GM19099 (cell line): ENCODE measurements around the gene TMEM45B.

Experiments
- POLR2A ChIP-seq: IDR thresholded peaks from 3 replicates; pipeline ENCODE4 v1.6.1; 2011; ENCODE audit warnings: low read depth; ENCODE audit not compliant: insufficient read length; ENCODE audit errors: extremely low read depth

The TMEM45B gene

DNA sequence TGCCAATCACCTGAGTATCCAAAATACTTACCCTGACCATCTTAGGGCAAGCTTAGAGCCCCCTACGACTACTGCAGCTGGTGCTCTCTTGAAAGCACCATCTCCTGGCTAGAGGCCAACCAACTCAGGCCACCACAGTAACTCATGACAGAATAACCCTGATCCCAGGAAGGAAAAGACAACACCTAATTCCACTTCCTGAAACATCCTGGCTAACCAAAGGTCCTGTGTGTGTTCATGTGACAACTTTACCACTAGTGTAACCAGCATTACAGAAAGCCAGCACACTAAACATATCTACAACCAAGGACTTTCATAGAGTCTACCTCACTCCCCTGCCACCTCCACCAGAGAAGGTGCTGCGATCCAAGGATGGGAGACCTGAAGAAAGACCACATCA lies 17.4 kb upstream of the TMEM45B start:
- no peak for TF ChIP-seq POLR2A

DNA sequence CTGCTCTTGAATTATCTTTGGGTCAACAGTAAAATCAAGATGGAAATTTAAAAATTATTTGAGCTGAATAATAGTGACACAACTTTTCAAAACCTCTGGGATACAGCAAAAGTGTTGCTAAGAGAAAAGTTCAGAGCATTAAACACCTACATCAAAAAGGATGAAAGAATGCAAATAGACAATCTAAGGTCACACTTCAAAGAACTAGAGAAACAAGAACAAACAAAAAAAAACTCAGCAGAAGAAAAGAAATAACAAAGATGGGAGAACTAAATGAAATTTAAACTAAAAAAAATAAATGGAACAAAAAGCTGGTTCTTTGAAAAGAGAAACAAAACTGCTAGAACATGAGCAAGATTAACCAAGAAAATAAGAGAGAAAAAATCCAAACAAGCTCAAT lies 15.0 kb upstream of the TMEM45B start:
- TF ChIP-seq POLR2A, result no peak

DNA sequence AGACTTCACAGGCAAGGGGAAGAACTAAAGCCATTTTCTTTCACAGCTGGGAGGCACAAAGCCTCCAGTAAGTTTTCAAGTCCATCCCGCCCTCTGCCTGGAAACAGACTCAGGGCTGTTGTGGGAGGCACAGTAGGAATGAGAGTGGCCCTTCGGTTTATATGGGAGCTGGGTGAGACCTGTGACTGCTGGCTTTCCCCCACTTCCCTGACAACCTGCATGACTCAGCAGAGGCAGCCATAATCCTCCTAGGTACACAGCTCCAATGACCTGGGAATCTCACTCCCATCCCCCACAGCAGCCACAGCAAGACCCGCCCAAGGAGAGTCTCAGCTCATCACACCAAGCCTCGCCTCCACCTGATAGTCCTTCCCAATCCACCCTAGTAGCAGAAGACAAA lies 12.1 kb upstream of the TMEM45B start:
- TF ChIP-seq POLR2A, result no peak

DNA sequence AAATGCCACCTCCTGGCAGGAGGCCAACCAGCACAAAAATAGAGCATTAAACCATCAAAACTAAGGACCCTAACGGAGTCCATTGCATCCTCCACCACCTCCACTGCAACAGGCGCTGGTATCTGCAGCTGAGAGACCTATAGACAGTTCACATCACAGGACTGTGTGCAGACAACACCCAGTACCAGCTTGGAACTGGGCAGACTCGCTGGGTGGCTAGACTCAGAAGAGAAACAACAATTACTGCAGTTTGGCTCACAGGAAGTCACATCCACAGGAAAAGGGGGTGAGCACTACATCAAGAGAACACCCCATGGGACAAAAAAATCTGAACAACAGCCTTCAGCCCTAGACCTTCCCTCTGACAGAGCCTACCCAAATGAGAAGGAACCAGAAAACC lies 11.6 kb upstream of the TMEM45B start:
- TF ChIP-seq POLR2A, result no peak

- no peak for TF ChIP-seq POLR2A
Observed at GRCh38 chr11:129813231-129813791, 2.3 kb upstream of the TMEM45B start.

GRCh38 chr11:129814244-129815014 lies 1.2 kb upstream of the TMEM45B start:
- no peak for TF ChIP-seq POLR2A

DNA sequence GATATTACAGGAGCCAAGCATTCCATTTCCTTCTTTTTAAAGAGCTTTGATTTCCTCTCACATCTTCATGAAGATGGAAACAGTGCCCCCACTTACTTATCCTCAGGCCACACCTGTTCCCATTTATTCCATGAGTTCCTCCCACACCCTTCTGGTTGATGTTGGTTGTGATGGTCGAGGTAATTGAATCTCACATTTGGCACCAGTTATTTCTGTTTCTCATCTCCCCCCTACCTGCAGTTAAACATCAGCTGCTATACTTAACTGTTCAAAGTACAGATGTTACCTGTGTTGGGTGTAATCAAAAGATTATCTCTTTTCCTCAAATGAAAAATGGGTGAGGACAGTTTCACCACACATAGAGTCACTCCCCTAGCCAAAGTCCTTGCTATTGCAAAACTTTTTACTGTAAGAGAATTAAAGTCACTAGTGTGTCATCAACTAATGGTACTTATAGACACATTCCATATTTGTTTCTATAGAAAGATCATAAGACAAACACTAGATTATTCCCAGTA lies 1.9 kb downstream of the TMEM45B start:
- TF ChIP-seq POLR2A, result no peak

DNA sequence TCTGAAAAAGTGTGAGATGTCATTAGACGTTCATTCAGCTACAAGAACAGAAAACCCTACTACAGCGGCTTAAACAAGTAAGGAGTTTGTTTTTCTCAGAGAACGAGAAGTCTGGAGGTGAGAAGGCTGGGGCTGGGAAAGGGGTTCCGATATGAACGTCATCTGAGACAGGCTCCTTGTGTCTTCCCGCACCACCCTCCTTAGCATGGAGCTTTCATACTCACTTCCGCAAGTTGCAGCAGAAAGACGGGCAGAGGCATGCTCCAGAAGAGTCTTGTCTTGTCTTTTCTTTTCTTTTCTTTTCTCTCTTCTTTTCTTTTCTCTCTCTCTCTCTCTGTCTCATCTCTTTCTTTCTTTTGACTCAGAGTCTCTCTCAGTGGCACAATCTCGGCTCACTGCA lies 3.6 kb downstream of the TMEM45B start:
- TF ChIP-seq POLR2A, result no peak

DNA sequence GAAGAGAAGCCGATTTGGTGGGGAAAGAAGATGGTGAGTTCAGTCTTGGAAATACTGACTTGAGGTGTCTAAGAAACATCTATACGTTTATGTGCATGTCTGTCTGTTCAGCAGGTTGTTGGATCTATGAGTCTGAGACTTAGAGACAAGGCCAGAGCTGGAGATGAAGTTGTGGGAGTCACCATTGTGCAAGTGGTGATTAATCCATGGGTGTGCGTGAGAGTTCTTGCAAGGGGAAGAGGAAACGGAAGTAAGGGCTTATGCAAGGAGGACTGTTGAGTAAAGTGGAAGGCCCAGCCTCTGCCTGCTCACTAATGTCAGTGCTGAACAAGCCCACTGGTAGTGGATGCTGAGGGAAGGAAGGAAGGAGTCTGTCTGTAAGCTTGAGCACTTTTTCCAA lies 9.7 kb downstream of the TMEM45B start:
- TF ChIP-seq POLR2A, result no peak

GRCh38 chr11:129828301-129828836 lies 12.7 kb downstream of the TMEM45B start:
- no peak for TF ChIP-seq POLR2A

- TF ChIP-seq POLR2A, result no peak
Observed at GRCh38 chr11:129836979-129837378, 21.3 kb downstream of the TMEM45B start.

DNA sequence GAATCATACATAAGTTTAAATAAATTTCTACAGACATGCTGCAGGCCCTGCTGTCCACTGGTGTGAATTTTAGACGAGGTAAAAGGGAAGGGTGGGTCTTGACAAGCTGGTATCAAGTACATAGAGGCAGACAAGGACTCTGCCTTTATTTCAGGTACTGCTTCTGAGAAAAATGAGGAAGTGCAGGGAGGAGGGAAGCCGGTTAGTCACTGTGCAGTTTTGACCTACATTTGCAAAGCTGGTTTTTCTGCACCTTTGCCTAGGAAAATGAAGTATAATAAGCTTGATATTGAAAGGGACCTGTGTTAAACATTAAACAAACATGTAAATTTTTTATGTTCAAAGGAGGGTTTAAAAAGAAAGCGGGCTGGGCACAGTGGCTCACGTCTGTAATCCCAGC lies 24.6 kb downstream of the TMEM45B start:
- no peak for TF ChIP-seq POLR2A

GRCh38 chr11:129842138-129842537 lies 26.5 kb downstream of the TMEM45B start:
- no peak for TF ChIP-seq POLR2A

- no peak for TF ChIP-seq POLR2A
Observed at GRCh38 chr11:129846508-129847335, 31.1 kb downstream of the TMEM45B start.

DNA sequence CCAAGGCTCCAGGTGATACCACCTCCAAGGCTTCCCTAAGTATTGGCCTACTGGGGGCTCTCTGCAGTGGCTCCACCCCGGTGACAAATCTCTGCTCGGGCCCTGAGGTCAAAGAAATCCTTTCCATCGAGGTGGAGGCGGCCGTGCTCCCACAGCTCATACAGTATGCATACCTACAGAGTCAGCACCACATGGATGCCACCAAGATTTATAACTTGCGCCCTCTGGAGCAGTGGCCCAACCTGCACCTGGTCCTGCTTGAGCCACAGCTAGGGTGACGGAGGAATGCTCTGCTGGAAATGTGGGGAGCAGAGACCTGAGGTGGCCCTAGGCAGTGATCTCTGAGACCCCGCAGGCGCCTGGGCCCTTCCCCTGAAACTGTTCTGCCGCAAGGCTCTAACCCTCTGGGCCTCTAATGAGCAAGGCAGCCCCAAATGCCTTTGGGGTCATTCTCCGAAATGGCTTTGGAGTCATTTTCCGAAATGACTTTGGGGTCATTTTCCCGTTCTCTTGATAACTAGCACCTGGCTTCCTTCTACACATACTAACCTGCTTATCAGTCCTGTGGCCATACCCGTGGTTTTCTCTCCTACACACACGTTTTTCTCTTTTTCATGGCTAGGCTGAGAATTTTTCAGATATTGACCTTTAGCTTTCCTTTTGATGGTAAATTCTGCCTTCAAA lies 33.9 kb downstream of the TMEM45B start:
- TF ChIP-seq POLR2A, result no peak

DNA sequence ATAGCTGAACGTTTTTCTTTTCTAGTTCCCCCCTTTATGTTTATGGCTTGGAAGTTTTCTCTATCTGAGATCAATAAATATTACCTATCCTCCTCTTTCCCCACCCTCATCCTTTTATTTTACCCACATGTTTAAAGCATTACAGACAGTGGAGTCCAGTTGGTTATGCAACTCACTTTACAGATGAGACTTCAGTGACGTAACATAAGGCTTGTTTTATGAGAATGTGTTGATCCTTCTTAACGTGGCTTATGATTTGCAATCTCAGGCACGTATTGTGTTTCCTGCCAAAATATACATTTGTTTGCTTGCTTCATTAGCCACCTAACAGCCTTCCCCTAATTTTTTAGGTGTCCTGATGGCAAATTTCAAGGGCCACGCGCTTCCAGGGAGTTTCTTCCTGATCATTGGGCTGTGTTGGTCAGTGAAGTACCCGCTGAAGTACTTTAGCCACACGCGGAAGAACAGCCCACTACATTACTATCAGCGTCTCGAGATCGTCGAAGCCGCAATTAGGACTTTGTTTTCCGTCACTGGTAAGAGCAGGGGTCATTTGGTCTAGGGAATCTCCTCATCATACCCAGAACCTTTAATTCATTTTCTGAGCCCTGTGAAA lies 36.6 kb downstream of the TMEM45B start:
- TF ChIP-seq POLR2A, result no peak
